Coronary artery (tissue), 2 donors: Measurements from ENCODE around the gene SPAG9.
A peak's percentile ranks its signal among the peaks of the same experiment; 100 is the strongest.

Experiments
- DNase-seq: peaks from one replicate; pipeline ENCODE4 v3.0.0-alpha.2; 2017; ENCODE audit warnings: low spot score
- H3K27ac ChIP-seq, 2 donors: fragments of 200-600 bp; sonication (generic); one replicate each; pipeline ENCODE4 v1.5.1; 2016 to 2019
- H3K4me3 ChIP-seq: fragments of 200-600 bp; sonication (generic); 2 replicates; pipeline ENCODE4 v1.5.1; 2016; ENCODE audit warnings: mild to moderate bottlenecking, moderate library complexity
- TF ChIP-seq, protein P1 (sequence below): fragments of 200-600 bp; sonication (generic); IDR thresholded peaks from one replicate; pipeline ENCODE4 v1.5.1; 2019; ENCODE audit warnings: antibody characterized with exemption

SPAG9 gene

DNA sequence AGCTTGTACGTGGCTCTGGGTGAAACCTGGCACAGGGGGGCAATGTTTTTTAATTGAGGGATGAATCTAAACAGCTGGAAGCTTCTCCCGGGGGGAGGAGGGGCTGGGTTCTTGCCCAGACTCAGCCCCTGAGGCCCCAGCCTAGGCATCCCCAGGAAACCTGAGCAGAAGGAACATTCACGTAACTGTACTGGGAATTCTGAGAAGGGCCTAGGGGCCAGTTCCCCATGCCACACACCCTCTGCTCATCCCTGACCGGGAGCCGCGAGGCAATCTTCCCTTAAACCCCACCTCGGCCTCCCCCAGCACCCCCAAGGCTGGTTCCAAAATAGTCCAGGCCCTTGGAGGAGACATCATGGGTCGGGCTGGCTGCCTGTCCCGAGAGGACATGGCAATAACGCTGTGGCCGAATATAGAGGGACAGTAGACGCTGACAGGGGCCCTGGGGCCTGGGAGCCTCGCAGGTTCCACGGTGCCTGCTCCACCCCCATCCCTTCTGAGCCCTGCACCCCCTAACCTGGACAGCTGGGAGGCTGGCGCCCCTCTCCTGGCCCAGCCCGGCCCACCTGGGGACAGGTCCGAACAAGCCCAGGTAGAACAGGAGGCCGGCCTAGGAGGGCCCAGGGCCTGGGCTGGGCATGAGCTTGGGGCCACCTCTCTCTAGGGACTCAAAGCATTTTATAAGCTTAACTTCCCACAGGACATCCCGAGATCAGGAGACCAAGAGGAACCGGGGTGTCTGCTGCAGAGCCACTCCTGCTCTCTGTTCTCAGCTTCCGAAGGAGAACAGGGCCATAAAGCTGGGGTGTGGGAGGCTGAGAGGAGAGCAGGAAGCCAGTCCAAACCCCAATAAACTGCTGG is 171.3 kb downstream of the SPAG9 start:
- Histone ChIP-seq H3K4me3 (peak overlapping the region; percentile 45), H3K27ac (peak overlapping the region; percentile 87 to 90)
- TF ChIP-seq, protein P1, sequence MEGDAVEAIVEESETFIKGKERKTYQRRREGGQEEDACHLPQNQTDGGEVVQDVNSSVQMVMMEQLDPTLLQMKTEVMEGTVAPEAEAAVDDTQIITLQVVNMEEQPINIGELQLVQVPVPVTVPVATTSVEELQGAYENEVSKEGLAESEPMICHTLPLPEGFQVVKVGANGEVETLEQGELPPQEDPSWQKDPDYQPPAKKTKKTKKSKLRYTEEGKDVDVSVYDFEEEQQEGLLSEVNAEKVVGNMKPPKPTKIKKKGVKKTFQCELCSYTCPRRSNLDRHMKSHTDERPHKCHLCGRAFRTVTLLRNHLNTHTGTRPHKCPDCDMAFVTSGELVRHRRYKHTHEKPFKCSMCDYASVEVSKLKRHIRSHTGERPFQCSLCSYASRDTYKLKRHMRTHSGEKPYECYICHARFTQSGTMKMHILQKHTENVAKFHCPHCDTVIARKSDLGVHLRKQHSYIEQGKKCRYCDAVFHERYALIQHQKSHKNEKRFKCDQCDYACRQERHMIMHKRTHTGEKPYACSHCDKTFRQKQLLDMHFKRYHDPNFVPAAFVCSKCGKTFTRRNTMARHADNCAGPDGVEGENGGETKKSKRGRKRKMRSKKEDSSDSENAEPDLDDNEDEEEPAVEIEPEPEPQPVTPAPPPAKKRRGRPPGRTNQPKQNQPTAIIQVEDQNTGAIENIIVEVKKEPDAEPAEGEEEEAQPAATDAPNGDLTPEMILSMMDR, result no peak
- DNase-seq, result no peak

DNA sequence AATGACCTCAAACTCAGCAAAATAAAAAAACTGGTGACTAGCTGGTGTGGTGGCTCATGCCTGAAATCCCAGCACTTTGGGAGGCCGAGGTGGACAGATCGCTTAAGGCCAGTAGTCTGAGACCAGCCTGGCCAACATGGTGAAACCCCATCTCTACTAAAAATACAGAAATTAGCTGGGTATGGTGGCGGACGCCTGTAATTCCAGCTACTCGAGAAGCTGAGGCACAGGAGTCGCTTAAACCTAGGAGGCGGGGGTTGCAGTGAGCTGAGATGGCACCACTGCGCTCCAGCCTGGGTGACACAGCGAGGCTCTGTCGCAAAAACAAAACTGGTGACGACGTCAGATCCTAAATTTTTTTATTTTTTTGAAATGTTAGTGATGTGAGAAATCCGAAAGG is 172.0 kb downstream of the SPAG9 start:
- H3K4me3 ChIP-seq, result no peak overlapping the region
- DNase-seq, result peak; percentile 63
- TF ChIP-seq, protein P1, result no peak
- H3K27ac ChIP-seq, result peak overlapping the region; percentile 87 to 90

DNA sequence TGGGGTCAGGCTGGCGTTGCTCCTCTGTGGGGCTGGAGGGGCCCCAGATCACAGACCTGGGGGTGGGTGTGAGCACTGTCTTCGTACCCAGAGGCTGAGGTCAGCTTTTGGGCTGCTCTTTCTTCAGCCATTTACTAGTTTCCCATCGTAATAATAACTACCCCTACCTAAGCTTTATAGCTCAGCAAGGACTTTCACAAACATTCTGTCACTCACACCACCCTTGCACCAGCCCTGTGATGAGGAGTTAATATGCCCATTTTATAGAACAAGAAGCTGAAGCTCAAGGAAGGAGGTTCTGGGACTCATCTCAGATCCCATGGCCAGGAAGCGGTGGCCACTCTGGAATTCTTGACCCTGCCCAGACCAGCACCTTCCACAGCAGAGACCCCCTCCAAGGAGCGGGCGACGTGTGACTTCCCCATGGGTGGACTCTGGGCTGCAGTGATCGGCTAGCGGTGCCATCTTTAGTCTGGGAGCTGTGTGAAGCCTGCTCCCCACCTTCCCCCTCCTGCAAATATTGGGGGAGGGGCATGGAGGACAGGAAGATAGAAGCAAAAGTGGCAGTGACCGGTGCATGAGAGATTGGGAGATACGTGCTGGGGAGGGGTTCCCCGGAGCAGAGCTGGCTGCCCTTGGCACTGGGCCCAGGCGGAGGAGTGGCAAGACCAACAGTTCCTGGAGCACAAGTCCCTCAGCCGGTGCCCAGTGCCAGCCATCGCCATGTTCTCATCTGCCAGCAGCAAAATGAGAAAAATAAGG is 172.7 kb downstream of the SPAG9 start:
- DNase-seq, result peak; percentile 74
- Histone ChIP-seq H3K27ac (peak overlapping the region; percentile 87 to 90), H3K4me3 (no peak overlapping the region)
- TF ChIP-seq, protein P1, result no peak

DNA sequence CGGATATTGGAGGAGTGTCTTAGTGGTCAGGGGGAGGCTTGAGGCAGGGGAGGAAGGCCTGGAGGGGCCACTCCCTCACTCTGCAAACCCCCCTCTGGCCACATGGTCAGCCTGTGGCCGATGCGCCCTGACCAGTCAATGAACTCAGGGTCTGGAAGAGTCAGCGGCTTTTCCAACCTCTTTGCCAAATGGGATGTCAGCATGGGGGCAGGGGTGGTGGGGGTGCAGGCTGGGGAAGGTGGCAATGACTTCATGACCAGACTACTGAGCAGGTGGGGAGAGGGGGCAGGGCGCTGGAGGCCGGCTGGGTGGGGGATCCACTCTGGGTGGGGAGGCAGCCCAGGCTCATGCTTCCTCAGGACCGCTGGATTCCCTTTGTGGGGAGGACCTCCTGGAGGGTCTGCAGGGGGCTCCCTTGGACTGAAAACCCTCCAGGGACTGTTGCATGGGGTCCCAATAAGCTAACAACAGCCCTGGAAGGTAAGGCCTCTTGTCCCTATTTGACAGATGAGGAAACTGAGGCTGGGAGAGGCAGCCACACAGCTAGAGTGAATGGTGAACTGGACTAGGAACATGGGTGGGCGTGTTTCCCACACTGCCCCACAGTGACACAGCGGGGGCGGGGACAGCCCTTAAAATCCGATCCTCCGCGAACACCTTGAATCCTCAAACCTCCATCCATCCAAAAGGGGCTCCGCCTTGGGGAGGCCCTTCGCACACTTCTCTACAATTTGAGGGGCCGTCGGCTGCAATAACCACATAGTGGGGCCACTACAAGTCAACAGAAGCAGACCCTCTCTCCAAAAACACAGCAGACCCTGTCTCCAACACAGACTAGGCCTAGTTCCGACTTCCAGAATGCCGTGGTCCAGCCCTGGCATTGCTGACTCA is 173.5 kb downstream of the SPAG9 start:
- DNase-seq, result peak; percentile 73
- TF ChIP-seq, protein P1, result no peak
- Histone ChIP-seq H3K27ac (peak overlapping the region; percentile 87 to 90), H3K4me3 (no peak overlapping the region)

DNA sequence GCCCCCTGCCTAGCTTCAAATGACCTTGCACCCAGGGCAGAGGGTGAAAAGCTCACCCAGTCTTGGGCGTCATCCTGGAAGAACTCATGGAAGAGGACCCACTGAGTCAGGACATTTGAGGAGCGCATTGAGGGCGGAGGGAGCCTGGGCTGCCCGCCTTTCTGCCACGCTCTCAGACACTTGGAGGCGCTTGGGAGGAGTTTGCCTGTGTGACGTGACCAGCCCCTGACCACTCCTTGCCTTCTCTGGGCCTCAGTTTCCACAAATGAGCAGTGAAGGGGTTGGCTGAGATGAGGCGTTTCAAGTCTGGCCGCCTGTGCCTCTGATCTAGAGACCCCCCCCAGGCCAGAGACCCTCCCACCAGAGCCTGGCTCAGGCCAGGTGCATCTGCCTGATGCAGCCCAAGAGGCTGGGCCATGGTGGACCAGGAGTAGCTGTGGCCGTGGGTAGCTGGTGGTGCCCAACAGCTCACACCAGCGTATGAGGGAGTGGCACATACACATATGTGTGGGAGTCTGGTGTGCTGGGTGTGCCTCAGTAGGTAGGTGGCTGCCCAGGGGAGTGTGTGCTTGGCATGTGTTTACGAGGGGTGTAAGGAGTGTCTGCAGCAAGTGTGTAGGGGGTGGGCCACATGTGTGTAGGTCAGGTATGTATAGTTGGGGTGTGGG is 174.3 kb downstream of the SPAG9 start:
- Histone ChIP-seq H3K27ac (peak overlapping the region in 1 of 2 donors; percentile 90), H3K4me3 (no peak overlapping the region)
- peak; percentile 66 for DNase-seq
- TF ChIP-seq, protein P1, result no peak

DNA sequence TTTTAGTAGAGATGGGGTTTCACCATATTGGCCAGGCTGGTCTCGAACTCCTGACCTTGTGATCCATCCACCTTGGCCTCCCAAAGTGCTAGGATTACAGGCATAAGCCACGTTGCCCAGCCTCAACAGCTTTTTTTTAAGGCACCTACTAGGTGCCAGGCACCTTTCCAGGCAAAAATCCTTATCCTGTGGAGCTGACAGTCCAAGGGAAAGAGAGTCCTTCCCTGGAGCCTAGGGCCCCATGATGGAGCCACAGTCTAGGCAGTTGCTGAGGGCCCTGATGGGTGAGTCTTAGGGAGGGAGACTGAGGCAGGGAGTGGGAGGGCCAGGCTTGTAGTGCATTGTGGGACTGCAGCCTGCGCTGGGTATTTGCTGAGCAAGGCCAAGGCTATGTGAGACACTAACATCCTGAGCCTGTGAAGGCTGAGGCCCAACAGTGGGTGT is 174.9 kb downstream of the SPAG9 start:
- Histone ChIP-seq H3K4me3 (no peak overlapping the region), H3K27ac (no peak overlapping the region)
- peak; percentile 66 for DNase-seq
- TF ChIP-seq, protein P1, result no peak
